Endodermal cell (in vitro differentiated cells): ENCODE data around the gene MRFAP1L1. TPM values are rescaled to one million over a fixed set of nuclear protein-coding genes. Genes with fewer than 3 reads are reported as not detected.

ENCODE experiments used
- DNase-seq: peaks from one replicate; pipeline ENCODE4 v3.0.0-alpha.2; 2017
- H3K27ac ChIP-seq: 2 replicates; pipeline ENCODE4 v1.5.1; 2013; ENCODE audit warnings: mild to moderate bottlenecking, low read depth, low read length, moderate library complexity
- H3K27me3 ChIP-seq: 2 replicates; pipeline ENCODE4 v1.6.1; 2013; ENCODE audit warnings: mild to moderate bottlenecking, low read length, moderate library complexity; ENCODE audit not compliant: insufficient read depth, control insufficient read depth, poor library complexity, severe bottlenecking
- H3K36me3 ChIP-seq: 2 replicates; pipeline ENCODE4 v1.7.0; 2013; ENCODE audit warnings: mild to moderate bottlenecking, low read length, moderate library complexity; ENCODE audit not compliant: control insufficient read depth, insufficient read depth
- H3K4me1 ChIP-seq: one replicate; pipeline ENCODE4 v1.7.0; 2013; ENCODE audit warnings: low read length; ENCODE audit not compliant: control insufficient read depth, insufficient read depth
- H3K4me3 ChIP-seq: 2 replicates; pipeline ENCODE4 v1.5.1; 2013; ENCODE audit warnings: mild to moderate bottlenecking, low read length, moderate library complexity
- H3K9ac ChIP-seq: 2 replicates; pipeline ENCODE4 v1.6.1; 2013; ENCODE audit warnings: mild to moderate bottlenecking, low read length, moderate library complexity; ENCODE audit not compliant: poor library complexity, severe bottlenecking; ENCODE audit errors: extremely low read depth
- H3K9me3 ChIP-seq: 2 replicates; pipeline ENCODE4 v1.6.1; 2013; ENCODE audit warnings: mild to moderate bottlenecking, low read length, moderate library complexity; ENCODE audit not compliant: control insufficient read depth
- H3K27ac Mint-ChIP-seq: 2 replicates; pipeline ENCODE4 v1.8.0; 2020; ENCODE audit warnings: mixed read lengths
- H3K27me3 Mint-ChIP-seq: 2 replicates; pipeline ENCODE4 v1.8.0; 2021; ENCODE audit warnings: mild to moderate bottlenecking, mixed read lengths; ENCODE audit not compliant: insufficient read depth
- H3K36me3 Mint-ChIP-seq: 2 replicates; pipeline ENCODE4 v1.8.0; 2020; ENCODE audit warnings: low read depth, mixed read lengths
- H3K4me1 Mint-ChIP-seq: 2 replicates; pipeline ENCODE4 v1.8.0; 2020; ENCODE audit warnings: mixed read lengths
- H3K4me3 Mint-ChIP-seq: 2 replicates; pipeline ENCODE4 v1.8.0; 2020; ENCODE audit warnings: mild to moderate bottlenecking, moderate library complexity, mixed read lengths
- H3K9me3 Mint-ChIP-seq: 2 replicates; pipeline ENCODE4 v1.8.0; 2020; ENCODE audit warnings: mild to moderate bottlenecking, mixed read lengths
- WGBS, 2 experiments: methylation state at CpG; one replicate each; pipeline versions ENCODE4 v1.1.5 to v1.1.7; 2013; ENCODE audit warnings: missing lambda C conversion rate in 2 of 2, mixed read lengths in 1 of 2; ENCODE audit not compliant: insufficient coverage in 1 of 2, insufficient read length in 1 of 2; 5-methylcytosine and 5-hydroxymethylcytosine counted together
- total RNA-seq, 2 donors: library from RNA; stranded (reverse); fragmentation: NEBNext Ultra II Directional in 1 of 2; extraction: Animal tissue kit (Norgen Biotek cat#: 25700) in 1 of 2; gene quantifications; 2 replicates in 1 of 2; 3 replicates in 1 of 2; pipeline ENCODE4 v1.2.1, GENCODE V29; 2021
- TF ChIP-seq, protein P1 (sequence below): fragments of 200-600 bp; sonication (generic); conservative IDR thresholded peaks from 2 replicates; pipeline ENCODE4 v1.5.0; 2021; ENCODE audit warnings: antibody characterized with exemption, mild to moderate bottlenecking

Gene MRFAP1L1
- total RNA-seq, 2 donors from 2014 or later: 45.0 to 50.2 TPM

GRCh38 chr4:6750286-6751221 lies 40.9 kb upstream of the MRFAP1L1 start:
- no peaks in the 10 kb centered on the region for H3K9me3 ChIP-seq
- H3K27me3 Mint-ChIP-seq: peaks cover 4% of the 10 kb centered on the region
- DNase-seq: no peak
- no peak overlapping the region for H3K27ac ChIP-seq
- H3K4me1 Mint-ChIP-seq: peaks cover 15% of the 10 kb centered on the region
- no peaks in the 10 kb centered on the region for H3K36me3 ChIP-seq
- H3K4me3 ChIP-seq: no peak overlapping the region
- 92 to 95% methylated on average over 14 to 23 of the region's 23 CpGs for WGBS, 2 experiments
- TF ChIP-seq, protein P1, sequence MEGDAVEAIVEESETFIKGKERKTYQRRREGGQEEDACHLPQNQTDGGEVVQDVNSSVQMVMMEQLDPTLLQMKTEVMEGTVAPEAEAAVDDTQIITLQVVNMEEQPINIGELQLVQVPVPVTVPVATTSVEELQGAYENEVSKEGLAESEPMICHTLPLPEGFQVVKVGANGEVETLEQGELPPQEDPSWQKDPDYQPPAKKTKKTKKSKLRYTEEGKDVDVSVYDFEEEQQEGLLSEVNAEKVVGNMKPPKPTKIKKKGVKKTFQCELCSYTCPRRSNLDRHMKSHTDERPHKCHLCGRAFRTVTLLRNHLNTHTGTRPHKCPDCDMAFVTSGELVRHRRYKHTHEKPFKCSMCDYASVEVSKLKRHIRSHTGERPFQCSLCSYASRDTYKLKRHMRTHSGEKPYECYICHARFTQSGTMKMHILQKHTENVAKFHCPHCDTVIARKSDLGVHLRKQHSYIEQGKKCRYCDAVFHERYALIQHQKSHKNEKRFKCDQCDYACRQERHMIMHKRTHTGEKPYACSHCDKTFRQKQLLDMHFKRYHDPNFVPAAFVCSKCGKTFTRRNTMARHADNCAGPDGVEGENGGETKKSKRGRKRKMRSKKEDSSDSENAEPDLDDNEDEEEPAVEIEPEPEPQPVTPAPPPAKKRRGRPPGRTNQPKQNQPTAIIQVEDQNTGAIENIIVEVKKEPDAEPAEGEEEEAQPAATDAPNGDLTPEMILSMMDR: no peak
- no peak overlapping the region for H3K4me3 Mint-ChIP-seq
- no peaks in the 10 kb centered on the region for H3K27me3 ChIP-seq
- H3K27ac Mint-ChIP-seq: no peak overlapping the region
- no peaks in the 10 kb centered on the region for H3K36me3 Mint-ChIP-seq
- H3K9me3 Mint-ChIP-seq: peaks cover 3% of the 10 kb centered on the region
- no peaks in the 10 kb centered on the region for H3K4me1 ChIP-seq
- H3K9ac ChIP-seq: no peak overlapping the region

- H3K9me3 ChIP-seq: no peaks in the 10 kb centered on the region
- Mint-ChIP-seq H3K27ac (no peak overlapping the region), H3K4me3 (no peak overlapping the region), H3K9me3 (peaks cover 2% of the 10 kb centered on the region), H3K4me1 (peaks cover 15% of the 10 kb centered on the region), H3K27me3 (peaks cover 4% of the 10 kb centered on the region), H3K36me3 (no peaks in the 10 kb centered on the region)
- H3K36me3 ChIP-seq: no peaks in the 10 kb centered on the region
- H3K27ac ChIP-seq: no peak overlapping the region
- TF ChIP-seq, protein P1: no peak
- 84 to 90% methylated on average over 7 to 25 of the region's 25 CpGs for WGBS, 2 experiments
- H3K9ac ChIP-seq: no peak overlapping the region
- DNase-seq: peak; percentile 47
- H3K4me1 ChIP-seq: no peaks in the 10 kb centered on the region
- no peaks in the 10 kb centered on the region for H3K27me3 ChIP-seq
- no peak overlapping the region for H3K4me3 ChIP-seq
Observed at GRCh38 chr4:6749340-6750171, 39.9 kb upstream of the MRFAP1L1 start.

DNA sequence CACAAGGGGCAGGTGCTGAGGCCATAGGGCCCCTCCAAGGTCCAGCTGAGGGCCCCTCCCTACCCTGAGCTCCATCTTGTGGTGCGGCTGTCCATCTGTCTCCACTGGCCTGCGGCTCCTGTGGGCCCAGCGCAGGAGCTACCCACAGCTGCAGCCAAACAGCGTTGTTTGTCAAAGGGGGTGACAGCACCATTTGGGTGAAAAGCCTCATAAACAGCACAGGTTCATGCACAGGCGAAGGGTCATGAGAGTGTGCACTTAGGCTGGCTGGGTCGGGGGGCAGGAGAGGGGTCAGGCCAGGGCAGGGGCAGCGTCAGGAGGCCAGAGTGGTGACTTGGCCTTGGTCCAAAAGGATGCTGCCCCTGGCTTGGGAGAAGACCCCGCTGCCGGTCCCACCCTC lies 38.6 kb upstream of the MRFAP1L1 start:
- H3K27ac Mint-ChIP-seq: no peak overlapping the region
- H3K27me3 Mint-ChIP-seq: peaks cover 4% of the 10 kb centered on the region
- no peaks in the 10 kb centered on the region for H3K36me3 ChIP-seq
- H3K4me3 Mint-ChIP-seq: no peak overlapping the region
- WGBS, 2 experiments: 93 to 96% methylated on average over 5 to 9 of the region's 9 CpGs
- no peak for DNase-seq
- no peaks in the 10 kb centered on the region for H3K36me3 Mint-ChIP-seq
- no peaks in the 10 kb centered on the region for H3K4me1 ChIP-seq
- H3K4me1 Mint-ChIP-seq: peaks cover 14% of the 10 kb centered on the region
- no peak overlapping the region for H3K4me3 ChIP-seq
- H3K27ac ChIP-seq: no peak overlapping the region
- TF ChIP-seq, protein P1: no peak
- H3K9ac ChIP-seq: no peak overlapping the region
- no peaks in the 10 kb centered on the region for H3K9me3 ChIP-seq
- no peaks in the 10 kb centered on the region for H3K27me3 ChIP-seq
- H3K9me3 Mint-ChIP-seq: peaks cover 2% of the 10 kb centered on the region
